ENCODE results near the gene RND2.
"Not testable (repeated sequence)": the region's sequence is repeated elsewhere in the genome, so short reads cannot be mapped to it uniquely, and the experiment has no call there.

RND2 gene

GRCh38 chr17:43043307-43043706, 18.3 kb downstream of the RND2 start:
- peaks cover 1% of the 10 kb centered on the region; the same call in 1 of the 2 replicates for H3K4me1 ChIP-seq (ENCODE audit: control insufficient read depth, insufficient read depth, low read length)
- no peak for DNase-seq (ENCODE audit: low read depth, low spot score)
- H3K36me3 ChIP-seq (ENCODE audit: control insufficient read depth, insufficient read depth, low read length), result no peaks in the 10 kb centered on the region
- no peaks in the 10 kb centered on the region for H3K9me3 ChIP-seq (ENCODE audit: control insufficient read depth, insufficient read depth, low read length)
- H3K4me3 ChIP-seq (ENCODE audit: low read length), result no peak overlapping the region
- no peak overlapping the region for H3K27ac ChIP-seq (ENCODE audit: low read length)
- H3K27me3 ChIP-seq (ENCODE audit: control insufficient read depth, insufficient read depth, low read length), result no peaks in the 10 kb centered on the region

- Histone ChIP-seq H3K36me3 (ENCODE audit: control insufficient read depth, insufficient read depth, low read length) (no peaks in the 10 kb centered on the region), H3K27ac (ENCODE audit: low read length) (no peak overlapping the region), H3K27me3 (ENCODE audit: control insufficient read depth, insufficient read depth, low read length) (no peaks in the 10 kb centered on the region), H3K9me3 (ENCODE audit: control insufficient read depth, insufficient read depth, low read length) (no peaks in the 10 kb centered on the region), H3K4me1 (ENCODE audit: control insufficient read depth, insufficient read depth, low read length) (peaks cover 1% of the 10 kb centered on the region; the same call in 1 of the 2 replicates), H3K4me3 (ENCODE audit: low read length) (no peak overlapping the region)
- no CpG with 5 or more reads among the region's 4 CpGs for WGBS (ENCODE audit: insufficient coverage, insufficient read length)
- DNase-seq (ENCODE audit: low read depth, low spot score), result no peak
These were observed 19.0 kb downstream of the RND2 start for GRCh38 chr17:43044024-43044423.

GRCh38 chr17:43051969-43052368, 26.9 kb downstream of the RND2 start:
- H3K36me3 ChIP-seq (ENCODE audit: control insufficient read depth, insufficient read depth, low read length), result no peaks in the 10 kb centered on the region; the same call in 1 of the 2 replicates

GRCh38 chr17:43053008-43053407, 28.0 kb downstream of the RND2 start:
- not testable (repeated sequence) for H3K27me3 ChIP-seq (ENCODE audit: control insufficient read depth, insufficient read depth, low read length); H3K4me1 ChIP-seq (ENCODE audit: control insufficient read depth, insufficient read depth, low read length); H3K9me3 ChIP-seq (ENCODE audit: control insufficient read depth, insufficient read depth, low read length); DNase-seq (ENCODE audit: low read depth, low spot score); H3K36me3 ChIP-seq (ENCODE audit: control insufficient read depth, insufficient read depth, low read length); H3K4me3 ChIP-seq (ENCODE audit: low read length); H3K27ac ChIP-seq (ENCODE audit: low read length)
- WGBS (ENCODE audit: insufficient coverage, insufficient read length), result no CpG with 5 or more reads among the region's 7 CpGs

More at GRCh38 chr17:43051969-43052368, 26.9 kb downstream of the RND2 start:
- H3K27me3 ChIP-seq (ENCODE audit: control insufficient read depth, insufficient read depth, low read length), result no peaks in the 10 kb centered on the region
- DNase-seq (ENCODE audit: low read depth, low spot score), result no peak
- H3K9me3 ChIP-seq (ENCODE audit: control insufficient read depth, insufficient read depth, low read length), result no peaks in the 10 kb centered on the region
- H3K27ac ChIP-seq (ENCODE audit: low read length), result no peak overlapping the region
- no CpG with 5 or more reads among the region's 1 CpG for WGBS (ENCODE audit: insufficient coverage, insufficient read length)
- no peak overlapping the region for H3K4me3 ChIP-seq (ENCODE audit: low read length)
- H3K4me1 ChIP-seq (ENCODE audit: control insufficient read depth, insufficient read depth, low read length), result no peaks in the 10 kb centered on the region

GRCh38 chr17:43056051-43056450, 31.0 kb downstream of the RND2 start:
- no CpG with 5 or more reads among the region's 7 CpGs for WGBS (ENCODE audit: insufficient coverage, insufficient read length)
- no peaks in the 10 kb centered on the region for H3K9me3 ChIP-seq (ENCODE audit: control insufficient read depth, insufficient read depth, low read length)
- no peak overlapping the region for H3K4me3 ChIP-seq (ENCODE audit: low read length)
- H3K36me3 ChIP-seq (ENCODE audit: control insufficient read depth, insufficient read depth, low read length), result peaks cover 3% of the 10 kb centered on the region; the same call in 1 of the 2 replicates
- H3K27me3 ChIP-seq (ENCODE audit: control insufficient read depth, insufficient read depth, low read length), result no peaks in the 10 kb centered on the region
- DNase-seq (ENCODE audit: low read depth, low spot score), result no peak
- H3K27ac ChIP-seq (ENCODE audit: low read length), result no peak overlapping the region
- no peaks in the 10 kb centered on the region for H3K4me1 ChIP-seq (ENCODE audit: control insufficient read depth, insufficient read depth, low read length)

GRCh38 chr17:43062984-43063638, 38.1 kb downstream of the RND2 start:
- Histone ChIP-seq H3K27me3 (ENCODE audit: control insufficient read depth, insufficient read depth, low read length) (no peaks in the 10 kb centered on the region), H3K4me1 (ENCODE audit: control insufficient read depth, insufficient read depth, low read length) (no peaks in the 10 kb centered on the region), H3K27ac (ENCODE audit: low read length) (no peak overlapping the region), H3K4me3 (ENCODE audit: low read length) (no peak overlapping the region), H3K36me3 (ENCODE audit: control insufficient read depth, insufficient read depth, low read length) (peaks cover under 1% of the 10 kb centered on the region; the same call in 1 of the 2 replicates), H3K9me3 (ENCODE audit: control insufficient read depth, insufficient read depth, low read length) (no peaks in the 10 kb centered on the region)
- no peak for DNase-seq (ENCODE audit: low read depth, low spot score)
- no CpG with 5 or more reads among the region's 10 CpGs for WGBS (ENCODE audit: insufficient coverage, insufficient read length)

- Histone ChIP-seq H3K9me3 (ENCODE audit: control insufficient read depth, insufficient read depth, low read length) (no peaks in the 10 kb centered on the region), H3K27ac (ENCODE audit: low read length) (no peak overlapping the region), H3K36me3 (ENCODE audit: control insufficient read depth, insufficient read depth, low read length) (peaks cover 2% of the 10 kb centered on the region; the same call in 1 of the 2 replicates), H3K4me1 (ENCODE audit: control insufficient read depth, insufficient read depth, low read length) (no peaks in the 10 kb centered on the region), H3K27me3 (ENCODE audit: control insufficient read depth, insufficient read depth, low read length) (no peaks in the 10 kb centered on the region), H3K4me3 (ENCODE audit: low read length) (no peak overlapping the region)
- WGBS (ENCODE audit: insufficient coverage, insufficient read length), result no CpG with 5 or more reads among the region's 6 CpGs
- no peak for DNase-seq (ENCODE audit: low read depth, low spot score)
These were observed 43.7 kb downstream of the RND2 start for GRCh38 chr17:43068570-43069367.

- no peaks in the 10 kb centered on the region for H3K4me1 ChIP-seq (ENCODE audit: control insufficient read depth, insufficient read depth, low read length)
- WGBS (ENCODE audit: insufficient coverage, insufficient read length), result no CpG with 5 or more reads among the region's 3 CpGs
These were observed 44.4 kb downstream of the RND2 start for GRCh38 chr17:43069368-43069898.

GRCh38 chr17:43070257-43070656, 45.2 kb downstream of the RND2 start:
- H3K4me1 ChIP-seq (ENCODE audit: control insufficient read depth, insufficient read depth, low read length), result no peaks in the 10 kb centered on the region
- no peaks in the 10 kb centered on the region for H3K9me3 ChIP-seq (ENCODE audit: control insufficient read depth, insufficient read depth, low read length)
- no peaks in the 10 kb centered on the region for H3K27me3 ChIP-seq (ENCODE audit: control insufficient read depth, insufficient read depth, low read length)
- H3K4me3 ChIP-seq (ENCODE audit: low read length), result no peak overlapping the region
- WGBS (ENCODE audit: insufficient coverage, insufficient read length), result no CpG with 5 or more reads among the region's 1 CpG
- H3K27ac ChIP-seq (ENCODE audit: low read length), result no peak overlapping the region
- peaks cover 2% of the 10 kb centered on the region; the same call in 1 of the 2 replicates for H3K36me3 ChIP-seq (ENCODE audit: control insufficient read depth, insufficient read depth, low read length)
- no peak for DNase-seq (ENCODE audit: low read depth, low spot score)

More at GRCh38 chr17:43069368-43069898, 44.4 kb downstream of the RND2 start:
- DNase-seq (ENCODE audit: low read depth, low spot score), result no peak
- Histone ChIP-seq H3K27ac (ENCODE audit: low read length) (no peak overlapping the region), H3K27me3 (ENCODE audit: control insufficient read depth, insufficient read depth, low read length) (no peaks in the 10 kb centered on the region), H3K9me3 (ENCODE audit: control insufficient read depth, insufficient read depth, low read length) (no peaks in the 10 kb centered on the region), H3K36me3 (ENCODE audit: control insufficient read depth, insufficient read depth, low read length) (peaks cover 2% of the 10 kb centered on the region; the same call in 1 of the 2 replicates), H3K4me3 (ENCODE audit: low read length) (no peak overlapping the region)

- Histone ChIP-seq H3K4me3 (ENCODE audit: low read length) (no peak overlapping the region), H3K36me3 (ENCODE audit: control insufficient read depth, insufficient read depth, low read length) (peaks cover 2% of the 10 kb centered on the region; the same call in 1 of the 2 replicates), H3K27me3 (ENCODE audit: control insufficient read depth, insufficient read depth, low read length) (no peaks in the 10 kb centered on the region), H3K9me3 (ENCODE audit: control insufficient read depth, insufficient read depth, low read length) (no peaks in the 10 kb centered on the region), H3K27ac (ENCODE audit: low read length) (no peak overlapping the region), H3K4me1 (ENCODE audit: control insufficient read depth, insufficient read depth, low read length) (no peaks in the 10 kb centered on the region)
- DNase-seq (ENCODE audit: low read depth, low spot score), result no peak
- WGBS (ENCODE audit: insufficient coverage, insufficient read length), result no CpG with 5 or more reads among the region's 1 CpG
These were observed 45.8 kb downstream of the RND2 start for GRCh38 chr17:43070872-43071271.
